GM19351 (cell line): ENCODE data around the gene HCN4.
"Not testable (repeated sequence)": the region's sequence is repeated elsewhere in the genome, so short reads cannot be mapped to it uniquely, and the experiment has no call there.

ENCODE experiments used
- ATAC-seq: cut with Tn5 transposase; IDR thresholded peaks from one replicate; pipeline ENCODE4 v1.9.1; 2021; ENCODE audit warnings: mild to moderate bottlenecking, moderate library complexity; ENCODE audit not compliant: unreplicated experiment

Gene HCN4

GRCh38 chr15:73300286-73300685 is 68.5 kb downstream of the HCN4 start:
- not testable (repeated sequence) for ATAC-seq

- no peak for ATAC-seq
Measured at GRCh38 chr15:73298522-73299245, 70.1 kb downstream of the HCN4 start.

GRCh38 chr15:73296609-73297353 is 72.0 kb downstream of the HCN4 start:
- ATAC-seq, result no peak

- no peak for ATAC-seq
Measured at GRCh38 chr15:73295630-73296286, 73.0 kb downstream of the HCN4 start.

- ATAC-seq, result no peak
Measured at GRCh38 chr15:73293773-73294172, 75.0 kb downstream of the HCN4 start.

- ATAC-seq, result no peak
Measured at GRCh38 chr15:73291441-73291840, 77.3 kb downstream of the HCN4 start.

GRCh38 chr15:73287019-73287418 is 81.7 kb downstream of the HCN4 start:
- no peak for ATAC-seq

- ATAC-seq, result no peak
Measured at GRCh38 chr15:73286311-73286710, 82.4 kb downstream of the HCN4 start.

GRCh38 chr15:73284090-73284716 is 84.6 kb downstream of the HCN4 start:
- no peak for ATAC-seq

GRCh38 chr15:73283366-73283962 is 85.3 kb downstream of the HCN4 start:
- no peak for ATAC-seq

- no peak for ATAC-seq
Measured at GRCh38 chr15:73282567-73283365, 86.0 kb downstream of the HCN4 start.

- ATAC-seq, result no peak
Measured at GRCh38 chr15:73275862-73276261, 92.9 kb downstream of the HCN4 start.

GRCh38 chr15:73273181-73274002 is 95.4 kb downstream of the HCN4 start:
- ATAC-seq, result no peak

- ATAC-seq, result no peak
Measured at GRCh38 chr15:73270366-73271097, 98.2 kb downstream of the HCN4 start.
